Testis (tissue), 2 donors: ENCODE results near the gene MX1.

Experiments
- CTCF ChIP-seq, 3 experiments: fragments of 450-650 bp in 2 of 3; fragments of 200-600 bp in 1 of 3; sonication (generic) in 1 of 3; IDR thresholded peaks; one replicate each; pipeline ENCODE4 v1.5.1; 2016 to 2019; ENCODE audit warnings: antibody characterized with exemption in 3 of 3, mild to moderate bottlenecking in 2 of 3, moderate library complexity in 1 of 3
- POLR2A ChIP-seq: fragments of 450-650 bp; IDR thresholded peaks from one replicate; pipeline ENCODE4 v1.6.1; 2017; ENCODE audit warnings: antibody characterized with exemption, mild to moderate bottlenecking, moderate library complexity

GRCh38 chr21:41445465-41445862, 19.4 kb downstream of the MX1 start:
- TF ChIP-seq POLR2A (no peak), CTCF (IDR thresholded peaks at IDR 0.05) (no peak)
